HG03342 (cell line): ENCODE measurements around the gene DHRS3.

Experiments used
- ATAC-seq: cut with Tn5 transposase; IDR thresholded peaks from one replicate; pipeline ENCODE4 v1.9.1; 2021; ENCODE audit warnings: mild to moderate bottlenecking, moderate library complexity; ENCODE audit not compliant: unreplicated experiment

DHRS3 gene

GRCh38 chr1:12600335-12600734 is 17.7 kb downstream of the DHRS3 start:
- ATAC-seq: no peak

DNA sequence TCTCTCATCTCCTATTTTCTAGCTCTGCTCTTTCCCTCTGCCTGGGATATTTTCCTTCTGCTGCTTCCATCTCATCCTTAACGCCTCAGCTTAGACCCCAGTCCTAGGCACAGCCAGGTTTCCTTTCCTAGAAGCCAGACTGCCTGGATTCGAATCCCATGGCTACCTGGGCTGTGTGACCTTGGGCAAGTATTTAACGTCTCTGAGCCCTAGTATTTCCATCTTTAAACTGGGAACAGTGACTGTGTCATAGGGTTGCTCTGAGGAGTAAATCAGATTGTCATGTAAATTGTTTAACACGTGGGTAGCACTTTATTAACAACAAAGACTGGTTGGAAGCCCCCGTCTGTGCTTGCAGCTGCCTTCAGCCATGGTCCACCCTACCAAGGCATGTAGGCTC is 18.4 kb downstream of the DHRS3 start:
- ATAC-seq: no peak

DNA sequence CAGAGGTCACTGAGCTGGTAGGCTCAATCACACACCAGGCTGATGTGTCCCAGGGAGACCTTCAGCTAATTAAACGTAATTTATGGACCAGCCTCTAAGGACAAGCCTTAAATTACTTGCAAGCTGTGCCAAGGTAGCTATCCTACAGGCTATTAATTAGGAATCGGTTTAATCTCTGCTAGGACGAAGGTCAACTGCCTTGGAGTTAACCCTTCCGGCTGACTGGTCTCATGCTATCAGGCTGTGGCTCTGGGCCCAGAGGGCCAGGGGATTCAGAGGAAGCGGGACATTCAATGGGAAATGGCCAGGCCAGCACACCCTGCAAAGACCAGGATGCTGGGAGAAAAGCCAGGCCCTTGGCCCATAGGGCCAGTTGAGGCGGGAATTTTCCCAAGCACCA is 19.0 kb downstream of the DHRS3 start:
- ATAC-seq: no peak

DNA sequence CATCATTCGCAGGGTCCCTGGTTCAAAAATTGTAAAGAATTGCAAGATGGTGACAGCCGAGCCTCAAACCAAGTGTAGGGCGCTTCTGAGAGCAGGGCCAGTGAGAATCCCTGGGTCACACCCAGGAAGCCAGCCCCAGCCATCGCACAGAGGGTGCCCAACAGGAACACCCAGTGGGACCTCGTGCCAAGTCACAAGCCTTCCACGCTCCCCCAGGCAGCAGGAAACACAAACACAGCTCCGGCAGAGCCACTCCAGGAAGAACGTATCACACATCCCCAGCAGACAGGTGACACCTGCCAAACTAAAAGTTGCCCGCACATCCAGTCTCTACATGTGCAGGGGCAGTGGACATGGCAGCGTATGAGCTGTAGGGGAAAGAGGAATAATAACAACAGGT is 20.2 kb downstream of the DHRS3 start:
- ATAC-seq: no peak

- no peak for ATAC-seq
These were observed 21.8 kb downstream of the DHRS3 start for GRCh38 chr1:12596007-12596821.

DNA sequence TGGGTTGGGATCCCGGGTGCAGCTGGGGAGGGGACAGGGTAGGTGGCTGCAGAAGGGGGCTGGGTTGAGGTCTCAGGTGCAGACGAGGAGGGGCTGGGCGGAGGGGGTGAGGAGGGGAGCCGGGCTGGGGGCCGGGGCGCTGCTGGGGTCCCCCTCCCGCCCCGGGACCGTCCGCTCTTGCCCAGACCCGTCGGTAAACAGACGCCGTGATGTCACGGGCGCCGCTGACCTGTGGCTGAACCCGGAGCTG is 22.3 kb downstream of the DHRS3 start:
- ATAC-seq: no peak

DNA sequence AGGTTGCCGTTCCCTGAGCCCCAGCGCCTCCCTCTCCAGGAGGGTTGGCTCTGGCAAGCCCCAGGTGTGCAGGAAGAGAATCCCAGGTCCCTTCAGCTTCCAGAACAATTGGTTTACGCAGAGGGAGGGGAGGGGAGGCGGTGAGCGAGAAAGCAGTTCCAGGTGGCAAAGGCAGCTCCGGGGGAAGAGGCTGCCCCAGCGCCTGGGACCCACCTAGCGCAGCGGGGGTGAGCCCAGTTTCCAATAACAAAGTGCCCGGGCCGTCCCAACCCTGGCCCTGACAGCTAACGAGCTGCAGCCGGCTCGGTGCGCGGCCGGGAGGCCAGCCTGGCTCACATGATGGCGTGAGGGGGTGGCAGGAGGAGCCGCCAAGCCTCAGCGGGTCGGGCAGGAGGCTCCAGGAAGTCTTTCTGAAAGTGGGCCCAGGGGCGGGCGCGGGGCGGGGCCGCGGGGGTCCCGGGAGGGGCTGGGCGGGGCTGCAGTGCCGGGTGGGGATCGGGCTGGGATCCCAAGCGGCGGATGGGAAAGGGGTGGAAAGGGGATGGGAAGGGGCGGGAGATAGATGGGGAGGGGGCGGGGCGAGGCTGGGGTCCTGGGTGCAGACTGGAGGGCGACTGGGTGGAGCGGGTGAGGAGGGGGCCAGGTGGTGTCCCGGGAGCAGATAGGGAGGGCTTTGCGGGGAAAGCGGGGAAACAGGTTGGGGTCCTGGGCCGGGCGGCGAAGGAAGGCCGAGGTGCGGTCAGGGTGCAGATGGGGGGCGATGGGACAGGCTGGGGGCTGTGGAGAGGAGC is 22.8 kb downstream of the DHRS3 start:
- no peak for ATAC-seq

- no peak for ATAC-seq
These were observed 23.5 kb downstream of the DHRS3 start for GRCh38 chr1:12594490-12594889.

DNA sequence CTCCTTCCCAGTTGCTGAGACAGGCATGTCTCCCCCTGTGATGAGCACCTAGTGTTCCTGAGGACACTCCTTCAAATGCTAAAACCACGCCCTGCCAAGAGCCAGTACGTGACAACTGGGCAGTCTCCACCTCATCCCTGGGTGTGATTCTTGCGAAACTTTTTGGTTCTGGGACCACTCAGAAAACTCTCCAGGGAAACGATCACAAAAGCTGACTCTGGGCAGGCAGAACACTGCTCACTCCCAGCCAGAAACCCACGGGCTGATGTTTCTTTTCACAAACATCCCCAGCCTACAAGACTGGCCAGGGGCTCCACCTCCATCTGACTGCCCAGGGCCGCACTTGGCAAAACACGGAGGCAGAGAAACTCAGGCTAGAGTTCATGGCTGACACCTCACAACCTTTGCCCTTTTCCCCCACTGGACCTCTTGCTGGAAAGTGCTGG is 24.4 kb downstream of the DHRS3 start:
- ATAC-seq: no peak

DNA sequence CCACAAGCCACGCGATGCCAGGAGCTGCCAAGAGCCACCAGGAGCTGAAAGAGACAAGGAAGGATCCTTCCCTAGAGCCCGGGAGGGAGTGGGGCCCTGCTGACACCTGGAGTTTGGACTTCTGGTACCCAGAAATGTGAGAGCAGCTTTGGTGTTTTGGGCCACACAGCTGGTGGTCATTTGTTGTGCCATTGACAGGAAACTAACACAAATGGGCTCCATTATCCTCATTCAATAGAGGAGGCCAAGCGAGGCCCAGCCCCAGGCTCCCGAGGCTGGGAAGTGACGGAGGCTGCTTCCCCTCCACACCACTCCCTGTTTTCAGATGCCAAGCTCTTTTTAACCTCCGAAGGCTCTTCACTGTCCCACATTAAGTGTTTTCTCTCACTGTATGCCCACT is 25.5 kb downstream of the DHRS3 start:
- no peak for ATAC-seq

DNA sequence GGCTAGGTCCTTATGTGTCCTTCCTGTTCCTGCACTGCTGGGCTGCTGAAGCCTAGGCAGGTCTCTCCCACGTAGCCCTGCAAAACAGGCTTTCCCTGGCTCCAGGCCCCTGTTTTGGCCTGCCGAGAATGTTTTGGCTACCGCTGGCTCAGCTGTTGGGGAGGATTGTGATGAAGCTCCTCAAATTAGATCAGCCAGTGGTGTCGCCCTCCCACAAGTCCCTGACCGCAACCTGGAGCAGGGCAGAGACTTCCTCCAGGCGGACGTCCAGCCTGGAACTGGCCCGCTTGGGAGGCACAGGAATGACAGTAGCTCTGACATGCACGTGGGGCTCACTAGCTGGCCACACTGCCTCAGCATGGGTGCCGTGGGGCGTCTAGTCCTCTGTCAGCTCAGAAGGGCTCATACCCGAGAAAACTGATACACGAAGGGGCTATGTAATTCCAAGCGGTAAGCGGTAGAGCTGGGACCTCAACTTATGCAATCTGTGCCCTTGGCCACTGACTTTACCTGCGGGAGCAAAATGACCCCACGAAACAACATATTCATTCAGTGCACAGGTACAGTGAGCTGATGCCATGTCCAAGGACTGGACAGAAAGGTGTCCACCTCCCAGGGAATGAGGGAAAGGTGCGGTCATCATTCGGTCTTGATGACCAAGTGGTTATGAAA is 26.6 kb downstream of the DHRS3 start:
- no peak for ATAC-seq

- no peak for ATAC-seq
These were observed 29.3 kb downstream of the DHRS3 start for GRCh38 chr1:12588695-12589094.

GRCh38 chr1:12587981-12588640 is 29.9 kb downstream of the DHRS3 start:
- no peak for ATAC-seq

DNA sequence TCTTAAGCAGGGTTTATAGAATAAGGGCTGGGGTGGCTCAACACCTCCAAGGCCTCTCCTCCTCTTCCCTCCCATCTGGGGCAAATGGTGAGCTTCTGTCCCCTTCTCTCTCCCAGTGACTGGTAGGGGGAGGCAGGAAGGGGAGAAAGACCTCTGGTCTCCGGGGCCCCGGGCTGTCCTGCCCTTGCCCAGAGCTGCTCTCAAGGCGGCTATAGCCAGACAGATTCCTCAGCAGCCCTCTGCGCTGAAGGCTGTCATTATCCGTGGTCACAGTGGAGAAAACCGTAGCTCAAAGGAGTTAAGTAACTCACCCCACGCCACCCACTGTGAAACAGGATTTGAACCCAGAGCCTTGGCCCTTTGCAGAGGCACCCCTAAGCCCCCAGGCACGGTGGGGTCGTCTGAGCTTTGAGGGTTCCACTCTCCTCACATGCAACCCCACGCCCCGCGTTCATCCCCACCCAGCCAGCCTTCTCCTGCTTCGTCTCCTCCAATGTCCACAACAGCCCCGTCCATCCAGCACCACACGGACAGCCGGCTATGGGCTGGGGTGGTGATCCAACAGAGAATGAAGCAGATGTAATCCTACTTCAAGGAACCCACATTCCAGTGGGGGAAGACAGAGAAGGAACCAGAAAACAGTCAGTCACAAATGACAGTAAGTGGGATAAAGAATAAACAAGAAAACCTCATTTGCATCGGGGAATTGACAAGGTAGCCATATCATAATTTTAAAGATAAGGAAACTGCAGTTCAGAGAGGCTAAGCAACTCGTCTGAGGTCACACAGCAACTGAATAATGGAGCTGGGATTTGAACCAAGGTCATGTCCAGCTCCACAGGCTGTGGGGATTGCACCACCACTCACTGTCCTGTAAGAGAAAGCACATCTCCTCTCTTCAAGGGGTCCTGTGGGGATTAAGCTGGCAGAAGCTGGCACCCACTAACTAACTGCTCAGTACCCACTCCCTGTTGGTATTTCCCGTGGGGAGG is 31.8 kb downstream of the DHRS3 start:
- ATAC-seq: no peak

GRCh38 chr1:12585536-12585935 is 32.5 kb downstream of the DHRS3 start:
- ATAC-seq: no peak

DNA sequence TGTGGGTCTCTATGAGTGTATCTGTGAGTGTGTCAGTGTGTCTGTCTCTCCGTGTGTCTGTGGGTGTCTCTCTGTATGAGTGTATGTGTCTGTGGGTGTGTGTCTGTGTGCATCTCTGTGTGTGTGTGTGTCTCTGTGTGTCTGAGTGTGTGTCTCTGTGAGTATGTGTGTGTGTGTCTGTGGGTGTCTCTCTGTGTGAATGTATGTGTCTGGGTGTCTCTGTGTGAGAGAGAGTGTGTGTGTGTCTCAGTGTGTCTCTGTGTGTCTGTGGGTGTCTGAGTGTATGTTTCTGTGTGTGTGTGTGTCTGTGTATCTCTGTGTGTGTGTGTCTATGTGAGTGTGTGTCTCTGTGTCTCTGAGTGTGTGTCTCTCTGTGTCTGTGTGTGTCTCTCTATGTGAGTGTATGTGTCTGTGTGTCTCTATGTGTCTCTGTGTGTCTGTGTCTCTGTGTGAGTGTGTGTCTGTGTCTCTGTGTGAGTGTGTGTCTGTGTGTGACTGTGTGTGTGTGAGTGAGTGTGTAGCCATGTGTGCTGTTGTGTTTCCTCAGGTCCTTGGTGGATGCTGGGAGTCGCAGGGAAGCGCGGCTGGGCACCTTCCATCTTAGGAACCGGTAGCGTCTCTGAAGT is 33.0 kb downstream of the DHRS3 start:
- ATAC-seq: no peak

DNA sequence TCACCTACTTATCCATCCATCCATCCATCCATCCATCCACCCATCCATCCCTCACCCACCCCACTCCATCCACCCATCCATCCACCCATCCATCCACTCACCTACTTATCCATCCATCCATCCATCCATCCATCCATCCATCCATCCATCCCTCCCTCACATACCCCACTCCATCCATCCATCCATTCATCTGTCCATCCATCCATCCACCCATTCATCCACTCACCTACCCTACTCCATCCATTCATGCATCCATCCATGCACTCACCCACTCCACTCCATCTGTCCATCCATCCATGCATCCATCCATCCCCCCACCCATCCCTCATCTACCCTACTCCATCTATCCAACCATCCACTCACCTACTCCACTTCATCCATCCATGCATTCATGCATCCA is 34.5 kb downstream of the DHRS3 start:
- no peak for ATAC-seq

DNA sequence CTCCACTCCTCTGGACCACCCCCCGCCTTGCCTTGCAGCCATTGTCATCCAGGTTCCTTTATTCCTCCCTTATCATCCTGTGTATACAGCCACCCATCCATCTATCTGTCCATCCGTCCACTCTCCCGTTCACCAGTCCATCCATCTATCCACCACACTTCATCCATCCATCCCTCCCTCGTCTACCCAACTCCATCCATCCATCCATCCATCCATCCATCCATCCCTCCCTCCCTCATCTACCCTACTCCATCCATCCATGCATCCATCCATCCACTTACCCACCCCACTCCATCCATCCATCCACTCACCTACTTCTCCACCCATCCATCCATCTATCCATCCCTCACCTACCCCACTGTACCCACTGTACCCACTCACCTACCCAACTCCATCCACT is 35.4 kb downstream of the DHRS3 start:
- no peak for ATAC-seq

DNA sequence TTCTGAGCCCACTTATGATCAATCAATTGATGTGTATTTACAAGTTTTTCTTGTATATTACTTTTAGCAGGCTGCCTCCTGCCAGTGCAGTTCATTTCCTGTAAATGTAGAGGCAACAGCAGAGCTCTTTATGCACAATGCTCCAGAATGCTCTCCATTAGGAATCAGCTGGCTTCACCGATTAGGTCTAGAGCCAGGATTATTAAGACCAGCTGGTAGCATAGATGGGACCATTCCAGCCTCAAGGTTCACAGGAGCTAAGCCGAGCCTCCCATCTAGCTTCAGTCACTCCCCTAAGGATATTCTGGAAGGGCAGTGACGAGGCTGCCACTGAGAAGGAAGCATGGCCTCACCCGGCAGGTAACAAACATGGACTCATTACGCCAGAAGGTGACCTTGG is 36.8 kb downstream of the DHRS3 start:
- ATAC-seq: no peak
